Aorta (tissue), 5 donors: ENCODE measurements around the gene TIMM44. TPM values are rescaled to one million over a fixed set of nuclear protein-coding genes. Genes with fewer than 3 reads are reported as not detected.
A peak's percentile ranks its signal among the peaks of the same experiment; 100 is the strongest.

Experiments
- ATAC-seq: fragments of 200-7000 bp; cut with Tn5 transposase; one replicate; pipeline ENCODE4 v1.9.1; 2022; ENCODE audit warnings: moderate library complexity; ENCODE audit not compliant: low FRiP score
- DNase-seq, 2 donors: peaks; one replicate each; pipeline ENCODE4 v3.0.0-alpha.2; 2020
- H3K27ac ChIP-seq, 2 donors: one replicate each; pipeline ENCODE4 v1.5.1; 2013; ENCODE audit warnings: low read length in 2 of 2, mild to moderate bottlenecking in 2 of 2, moderate library complexity in 2 of 2, control low read depth in 1 of 2, inconsistent platforms in 1 of 2, low read depth in 1 of 2
- H3K27me3 ChIP-seq, 2 donors: one replicate each; pipeline ENCODE4 v1.6.1; 2013; ENCODE audit warnings: control low read depth in 1 of 2, low read length in 1 of 2, mild to moderate bottlenecking in 1 of 2, moderate library complexity in 1 of 2; ENCODE audit not compliant: insufficient read depth in 2 of 2, control insufficient read depth in 1 of 2
- H3K36me3 ChIP-seq, 2 donors: one replicate each; pipeline ENCODE4 v1.6.1; 2013; ENCODE audit warnings: control low read depth in 1 of 2, low read length in 1 of 2, mild to moderate bottlenecking in 1 of 2; ENCODE audit not compliant: insufficient read depth in 2 of 2, control insufficient read depth in 1 of 2
- H3K4me1 ChIP-seq, 2 donors: one replicate each; pipeline ENCODE4 v1.6.1; 2013; ENCODE audit warnings: low read length in 2 of 2, control low read depth in 1 of 2, mild to moderate bottlenecking in 1 of 2, moderate library complexity in 1 of 2; ENCODE audit not compliant: insufficient read depth in 2 of 2, control insufficient read depth in 1 of 2
- H3K4me3 ChIP-seq, 2 donors: one replicate each; pipeline ENCODE4 v1.5.1; 2013; ENCODE audit warnings: low read length in 2 of 2, control low read depth in 1 of 2, mild to moderate bottlenecking in 1 of 2
- H3K9me3 ChIP-seq: one replicate; pipeline ENCODE4 v1.6.1; 2013; ENCODE audit warnings: mild to moderate bottlenecking, low read length; ENCODE audit not compliant: control insufficient read depth
- WGBS, 2 donors: extraction: QIAGEN DNeasy Blood & Tissue Kit; methylation state at CpG; one replicate each; pipeline ENCODE4 v1.1.7; 2013; 5-methylcytosine and 5-hydroxymethylcytosine counted together
- intact Hi-C, 2 donors: fragments of 100-400 bp; cut with DNase I; formaldehyde crosslinking; loops; one replicate each; pipeline versions ENCODE4 v1.14.2 to v1.15.0; 2022
- polyA plus RNA-seq, 2 donors: library from polyadenylated mRNA; stranded (reverse); fragments of 200-250 nt; gene quantifications; one replicate each; pipeline ENCODE4 v1.2.3, GENCODE V29; 2013
- total RNA-seq, 2 donors: library from RNA; stranded (reverse); fragmentation: NEBNext Ultra II Directional; extraction: Animal tissue kit (Norgen Biotek cat#: 25700); gene quantifications; one replicate each; pipeline ENCODE4 v1.2.1, GENCODE V29; 2021
- donor health status: healthy with polysubstance abuse.
- donor health status: Bipolar disorder and iron deficiency.
- donor health status: DM: no; HTN: no; CAD: no.
- donor health status: DM: no; HTN: no; CAD: no.
- donor health status: DM: yes; HTN: yes; CAD: no.

Gene TIMM44
- total and polyA plus RNA-seq, 4 donors: 26.4 to 126 (median 49.0) TPM

- Histone ChIP-seq H3K4me3 (no peak overlapping the region), H3K36me3 (peaks cover 0 to under 1% of the 10 kb centered on the region in 2 donors), H3K4me1 (no peaks in the 10 kb centered on the region), H3K9me3 (no peaks in the 10 kb centered on the region), H3K27ac (no peak overlapping the region), H3K27me3 (no peaks in the 10 kb centered on the region)
- no peak for ATAC-seq
- DNase-seq: peak; percentile 57 to 76
- intact Hi-C loops: no loop called here
- 88 to 91% methylated on average over 31 to 32 of the region's 32 CpGs for WGBS, 2 donors
These were observed 16.5 kb downstream of the TIMM44 start for GRCh38 chr19:7926727-7927604.

GRCh38 chr19:7926021-7926726 lies 17.3 kb downstream of the TIMM44 start, which contains the start of gene CTXN1:
Gene CTXN1, minus strand, starts transcription at chr19:7926135. Its CDS starts 597 bp downstream, at chr19:7925538.
- no peaks in the 10 kb centered on the region for H3K27me3 ChIP-seq
- ATAC-seq (no peak), DNase-seq (peak; percentile 75 to 93)
- no peaks in the 10 kb centered on the region for H3K9me3 ChIP-seq
- 12 to 19% methylated on average over 34 to 65 of the region's 65 CpGs for WGBS, 2 donors
- H3K4me3 ChIP-seq: peak within 1 kb of the TSS; percentile 11 to 29
- no peak within 1 kb of the TSS for H3K27ac ChIP-seq
- no peaks in the 10 kb centered on the region for H3K4me1 ChIP-seq
- no peaks in the 10 kb centered on the region for H3K36me3 ChIP-seq
- intact Hi-C loops: no loop called here

GRCh38 chr19:7925171-7925851 lies 18.2 kb downstream of the TIMM44 start:
- intact Hi-C loops: no loop called here

GRCh38 chr19:7924651-7925170 lies 18.8 kb downstream of the TIMM44 start:
- Histone ChIP-seq H3K27me3 (no peaks in the 10 kb centered on the region), H3K4me3 (no peak overlapping the region), H3K9me3 (no peaks in the 10 kb centered on the region), H3K4me1 (no peaks in the 10 kb centered on the region), H3K36me3 (no peaks in the 10 kb centered on the region), H3K27ac (no peak overlapping the region)
- WGBS, 2 donors: 47 to 49% methylated on average over 30 to 34 of the region's 34 CpGs
- DNase-seq: peak in 1 of 2 donors; percentile 51
- ATAC-seq: no peak
- intact Hi-C loops: no loop called here

More at GRCh38 chr19:7925171-7925851, 18.2 kb downstream of the TIMM44 start:
- H3K9me3 ChIP-seq: no peaks in the 10 kb centered on the region
- DNase-seq: peak; percentile 79 to 93
- ATAC-seq: no peak
- H3K27ac ChIP-seq: no peak overlapping the region
- peak overlapping the region; percentile 11 to 29 for H3K4me3 ChIP-seq
- H3K4me1 ChIP-seq: no peaks in the 10 kb centered on the region
- H3K27me3 ChIP-seq: no peaks in the 10 kb centered on the region
- no peaks in the 10 kb centered on the region for H3K36me3 ChIP-seq
- 1% methylated on average over 77 to 98 of the region's 98 CpGs for WGBS, 2 donors

- Histone ChIP-seq H3K27me3 (no peaks in the 10 kb centered on the region), H3K36me3 (no peaks in the 10 kb centered on the region), H3K9me3 (no peaks in the 10 kb centered on the region), H3K27ac (no peak overlapping the region), H3K4me3 (no peak overlapping the region), H3K4me1 (no peaks in the 10 kb centered on the region)
- 80 to 81% methylated on average over 12 of the region's 12 CpGs for WGBS, 2 donors
- DNase-seq (no peak), ATAC-seq (no peak)
- intact Hi-C loops: no loop called here
These were observed 19.2 kb downstream of the TIMM44 start for GRCh38 chr19:7924241-7924640.

GRCh38 chr19:7923295-7924191 lies 19.9 kb downstream of the TIMM44 start:
- H3K9me3 ChIP-seq: no peaks in the 10 kb centered on the region
- WGBS, 2 donors: 82 to 83% methylated on average over 29 to 31 of the region's 31 CpGs
- ATAC-seq: no peak
- H3K27me3 ChIP-seq: no peaks in the 10 kb centered on the region
- no peak overlapping the region for H3K27ac ChIP-seq
- DNase-seq: peak in 1 of 2 donors; percentile 50
- H3K36me3 ChIP-seq: no peaks in the 10 kb centered on the region
- no peak overlapping the region for H3K4me3 ChIP-seq
- no peaks in the 10 kb centered on the region for H3K4me1 ChIP-seq
- intact Hi-C loops: no loop called here

- no peaks in the 10 kb centered on the region for H3K9me3 ChIP-seq
- intact Hi-C loops: no loop called here
- H3K4me1 ChIP-seq: no peaks in the 10 kb centered on the region
- DNase-seq (peak in 1 of 2 donors; percentile 43), ATAC-seq (no peak)
- 89% methylated on average over 8 of the region's 8 CpGs for WGBS, 2 donors
- no peak overlapping the region for H3K4me3 ChIP-seq
- no peaks in the 10 kb centered on the region for H3K36me3 ChIP-seq
- no peak overlapping the region for H3K27ac ChIP-seq
- no peaks in the 10 kb centered on the region for H3K27me3 ChIP-seq
These were observed 20.6 kb downstream of the TIMM44 start for GRCh38 chr19:7922836-7923195.
